Suppressor macrophage treated with lipopolysaccharide for 1 hour (primary cell): ENCODE data around the gene AHSG.
"Not testable (repeated sequence)": the region's sequence is repeated elsewhere in the genome, so short reads cannot be mapped to it uniquely, and the experiment has no call there.

Experiments used
- DNase-seq, 3 donors: peaks; one replicate each; pipeline ENCODE4 v3.0.0-alpha.2; 2020 to 2022

Gene AHSG, protein sequence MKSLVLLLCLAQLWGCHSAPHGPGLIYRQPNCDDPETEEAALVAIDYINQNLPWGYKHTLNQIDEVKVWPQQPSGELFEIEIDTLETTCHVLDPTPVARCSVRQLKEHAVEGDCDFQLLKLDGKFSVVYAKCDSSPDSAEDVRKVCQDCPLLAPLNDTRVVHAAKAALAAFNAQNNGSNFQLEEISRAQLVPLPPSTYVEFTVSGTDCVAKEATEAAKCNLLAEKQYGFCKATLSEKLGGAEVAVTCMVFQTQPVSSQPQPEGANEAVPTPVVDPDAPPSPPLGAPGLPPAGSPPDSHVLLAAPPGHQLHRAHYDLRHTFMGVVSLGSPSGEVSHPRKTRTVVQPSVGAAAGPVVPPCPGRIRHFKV

DNA sequence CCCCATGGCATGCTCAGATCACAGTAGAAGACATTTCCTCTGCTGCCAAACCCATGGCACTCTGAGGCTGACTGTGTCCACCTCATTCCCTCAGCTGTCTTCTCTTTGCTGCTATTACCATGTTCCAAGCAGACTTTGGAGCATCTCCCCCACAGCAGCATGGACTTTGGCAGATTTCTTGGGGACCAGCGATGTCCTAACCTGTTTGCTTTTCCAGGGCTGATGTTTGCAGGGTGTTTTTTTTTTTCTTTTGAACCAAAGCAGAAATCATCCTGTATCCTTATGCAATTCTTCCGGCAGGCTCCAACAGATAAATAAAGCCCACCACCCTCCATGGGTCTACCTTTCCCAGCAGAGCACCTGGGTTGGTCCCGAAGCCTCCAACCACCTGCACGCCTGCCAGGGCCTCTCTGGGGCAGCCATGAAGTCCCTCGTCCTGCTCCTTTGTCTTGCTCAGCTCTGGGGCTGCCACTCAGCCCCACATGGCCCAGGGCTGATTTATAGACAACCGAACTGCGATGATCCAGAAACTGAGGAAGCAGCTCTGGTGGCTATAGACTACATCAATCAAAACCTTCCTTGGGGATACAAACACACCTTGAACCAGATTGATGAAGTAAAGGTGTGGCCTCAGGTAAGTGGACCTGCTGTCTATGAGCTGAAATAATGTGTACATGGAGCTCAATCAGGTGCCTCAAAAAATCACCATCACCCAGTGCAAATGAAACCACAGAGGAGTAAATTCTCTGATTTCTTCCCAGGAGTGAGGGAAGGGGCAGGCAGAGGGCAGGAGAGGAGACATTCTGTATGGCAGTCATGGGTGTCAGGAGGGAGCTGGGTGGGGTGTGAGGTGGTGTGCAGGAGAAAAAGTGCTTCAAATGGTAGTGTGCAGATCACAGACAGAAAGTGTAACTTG, at the start of gene AHSG:
TSS of gene AHSG (plus strand) at position 340 of the 916 bp plus-strand sequence. CDS start at position 422, 82 bp downstream.
- no peak for DNase-seq

DNA sequence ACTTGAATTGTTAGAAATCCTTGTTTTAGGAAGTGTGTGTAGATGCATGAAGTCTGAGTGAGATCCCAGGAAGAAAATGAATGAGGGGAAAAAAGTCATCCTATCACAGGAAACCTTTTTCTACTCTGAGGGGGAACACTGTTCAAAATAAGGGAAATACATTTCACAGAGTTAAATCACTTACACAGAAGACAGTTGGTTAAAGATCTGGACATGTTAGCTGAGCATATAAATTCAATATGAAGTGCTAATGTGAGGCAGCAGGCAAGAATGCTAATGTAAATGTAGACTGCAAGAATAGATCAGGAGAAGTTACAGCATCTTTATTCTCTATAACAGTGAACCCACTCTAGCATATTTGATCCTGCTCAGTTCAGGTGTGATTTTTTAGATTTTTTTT, 48.3 kb upstream of the AHSG start:
- DNase-seq = no peak

GRCh38 chr3:186566772-186567071, 46.1 kb upstream of the AHSG start:
- no peak for DNase-seq

DNA sequence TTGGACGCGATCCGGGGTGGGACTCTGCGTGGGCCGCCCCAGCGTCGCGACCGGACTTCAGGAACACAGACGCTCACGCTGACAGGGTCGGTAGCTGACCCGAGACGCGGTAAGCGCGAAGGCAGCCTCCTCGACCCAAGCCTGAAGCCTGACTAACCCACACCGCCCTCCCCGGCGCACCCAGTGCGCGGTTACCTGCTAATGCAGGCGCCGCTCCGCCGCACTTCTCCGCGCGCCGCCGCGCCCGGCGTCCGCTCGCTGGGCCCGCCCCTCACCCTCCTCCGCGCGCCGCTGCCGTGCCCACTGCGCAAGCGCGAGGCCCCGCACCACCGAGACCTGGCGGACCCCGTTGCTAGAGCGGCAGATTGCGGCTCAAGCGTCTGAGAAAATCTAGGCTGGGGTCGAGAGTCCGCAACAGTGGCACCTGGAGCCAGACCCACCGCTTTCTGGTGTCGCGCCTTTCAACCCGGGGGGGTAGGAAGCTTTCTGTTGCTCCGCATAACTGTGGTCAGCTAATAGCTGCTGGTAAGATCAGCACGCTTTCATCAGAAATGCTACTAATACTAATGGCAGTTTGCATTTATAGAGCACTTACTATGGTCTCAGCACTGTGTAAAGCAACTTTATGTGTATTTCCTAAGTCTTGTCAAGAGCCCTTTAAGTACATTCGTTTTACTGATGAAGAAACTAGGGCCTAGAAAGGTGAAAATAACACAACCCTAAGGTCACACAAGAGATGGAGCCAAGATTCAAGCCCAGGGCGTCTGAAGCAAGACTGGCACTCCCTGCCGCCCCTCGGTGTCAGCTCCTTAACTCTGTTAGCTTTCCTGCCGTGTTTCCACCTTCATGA, 45.6 kb upstream of the AHSG start, which contains the start of gene TBCCD1:
TSS of gene TBCCD1 (minus strand) at position 268 of the 850 bp plus-strand sequence. CDS start 3,010 bp downstream, outside the sequence.
- DNase-seq = peak; percentile 87 to 93 (median 92)

DNA sequence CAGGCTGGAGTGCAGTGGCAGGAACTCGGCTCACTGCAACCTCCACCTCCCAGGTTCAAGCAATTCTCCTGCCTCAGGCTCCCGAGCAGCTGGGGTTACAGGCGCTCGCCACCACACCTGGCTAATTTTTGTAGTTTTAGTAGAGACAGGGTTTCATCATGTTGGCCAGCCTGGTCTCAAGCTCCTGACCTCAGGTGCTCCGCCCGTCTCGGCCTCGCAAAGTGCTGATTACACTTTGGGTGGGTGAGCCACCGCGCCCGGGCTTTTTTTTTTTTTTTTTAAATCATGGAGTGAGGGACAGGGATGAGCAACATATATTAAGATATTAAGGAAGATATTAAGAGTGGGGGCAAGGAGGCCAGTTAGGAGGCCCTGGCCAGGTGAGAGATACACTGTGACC, 43.5 kb upstream of the AHSG start:
- DNase-seq = not testable (repeated sequence)

DNA sequence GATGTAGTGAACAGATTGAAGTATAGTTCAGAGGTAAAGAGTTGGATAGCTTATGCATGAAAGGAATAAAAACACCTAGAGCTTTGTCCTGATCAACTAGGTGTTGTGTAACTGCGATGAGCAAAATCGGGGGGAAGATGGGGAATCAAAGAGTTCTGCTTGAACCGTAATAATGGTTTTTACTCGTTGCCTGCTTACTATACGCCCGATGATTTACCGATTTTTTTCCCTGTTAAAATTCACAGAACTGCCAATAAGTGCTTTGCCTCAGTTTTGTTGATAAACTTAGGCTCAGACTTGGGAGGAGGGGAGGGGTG, 43.1 kb upstream of the AHSG start:
- DNase-seq = peak in 1 of 3 donors; percentile 7

GRCh38 chr3:186570096-186570940, 42.5 kb upstream of the AHSG start, which contains the start of gene DNAJB11:
TSS of gene DNAJB11 (plus strand) at chr3:186570720. CDS start at chr3:186570898, 178 bp downstream.
- peak; percentile 98 to 100 (median 100) for DNase-seq

GRCh38 chr3:186570941-186571643, 41.8 kb upstream of the AHSG start:
- DNase-seq = no peak

- DNase-seq = peak in 1 of 3 donors; percentile 7
Observed at GRCh38 chr3:186571644-186572013, 41.2 kb upstream of the AHSG start.

- DNase-seq = peak; percentile 41 to 70 (median 67)
Observed at GRCh38 chr3:186577521-186577920, 35.3 kb upstream of the AHSG start.

DNA sequence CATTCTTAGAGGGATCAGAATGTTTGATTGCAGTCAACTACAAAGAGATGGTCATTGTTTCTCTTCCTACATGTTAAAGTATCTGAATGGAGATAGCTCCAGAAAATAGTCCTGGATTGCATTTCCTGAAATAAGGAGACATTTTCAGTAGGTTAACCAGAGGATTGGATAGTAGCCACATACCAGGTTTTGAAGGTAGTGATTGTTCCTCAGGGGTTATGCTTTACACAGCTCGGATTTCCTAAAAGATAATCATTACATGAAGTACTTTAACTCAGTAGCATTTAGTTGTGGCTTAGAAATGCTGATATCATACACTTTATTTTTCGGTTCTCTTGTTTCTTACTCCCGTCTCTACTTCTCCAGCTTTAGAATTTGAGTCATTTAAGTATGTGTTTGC, 32.1 kb upstream of the AHSG start:
- DNase-seq = no peak

GRCh38 chr3:186582541-186582940, 30.3 kb upstream of the AHSG start:
- no peak for DNase-seq

DNA sequence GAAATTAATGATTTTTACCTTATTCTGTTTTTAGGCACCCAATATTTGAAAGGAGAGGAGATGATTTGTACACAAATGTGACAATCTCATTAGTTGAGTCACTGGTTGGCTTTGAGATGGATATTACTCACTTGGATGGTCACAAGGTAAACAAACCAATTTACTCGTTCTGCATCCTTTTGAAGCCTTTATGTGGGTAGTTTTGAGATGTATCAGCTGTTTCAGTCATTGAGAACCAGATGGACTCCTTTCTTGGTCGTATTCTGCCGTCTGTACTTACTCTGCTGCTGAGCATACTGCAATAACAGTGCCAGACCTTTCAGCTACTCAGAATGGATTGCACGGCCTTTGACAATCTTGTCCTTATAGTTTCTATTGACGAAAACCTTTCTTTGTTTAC, 29.0 kb upstream of the AHSG start:
- no peak for DNase-seq

DNA sequence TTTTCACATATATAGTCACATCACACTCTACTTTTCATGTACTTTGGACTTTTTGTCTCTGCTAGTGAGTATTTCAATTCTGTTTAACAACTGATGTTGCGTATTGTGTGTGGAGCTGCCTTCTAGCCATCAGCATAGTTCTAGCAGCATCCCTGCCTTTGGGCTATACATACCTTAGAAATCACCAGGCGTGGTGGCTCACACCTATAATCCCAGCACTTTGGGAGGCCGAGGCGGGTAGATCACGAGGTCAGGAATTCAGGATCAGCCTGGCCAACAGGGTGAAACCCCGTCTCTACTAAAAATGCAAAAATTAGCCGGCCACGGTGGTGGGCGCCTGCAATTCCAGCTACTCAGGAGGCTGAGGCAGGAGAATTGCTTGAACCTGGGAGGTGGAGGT, 26.6 kb upstream of the AHSG start:
- not testable (repeated sequence) for DNase-seq

DNA sequence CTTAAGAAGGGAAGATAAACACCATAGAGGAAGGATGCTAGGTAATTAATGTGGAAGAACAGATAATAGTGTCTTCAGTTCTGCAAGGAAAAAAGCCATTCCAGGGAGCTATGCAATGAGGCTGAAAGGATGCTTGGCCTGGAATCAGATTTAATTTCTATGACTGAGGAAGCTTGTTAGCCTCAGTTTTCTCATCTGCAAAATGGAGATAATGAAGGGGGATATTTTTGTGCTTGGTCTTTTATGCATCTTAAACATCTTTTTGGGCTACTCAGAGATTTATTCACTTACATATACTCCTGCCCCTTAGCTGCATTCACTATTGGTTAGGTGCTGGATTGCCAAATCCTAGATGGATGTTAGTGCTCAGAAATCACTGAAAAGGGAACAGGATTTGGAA, 25.7 kb upstream of the AHSG start:
- no peak for DNase-seq

DNA sequence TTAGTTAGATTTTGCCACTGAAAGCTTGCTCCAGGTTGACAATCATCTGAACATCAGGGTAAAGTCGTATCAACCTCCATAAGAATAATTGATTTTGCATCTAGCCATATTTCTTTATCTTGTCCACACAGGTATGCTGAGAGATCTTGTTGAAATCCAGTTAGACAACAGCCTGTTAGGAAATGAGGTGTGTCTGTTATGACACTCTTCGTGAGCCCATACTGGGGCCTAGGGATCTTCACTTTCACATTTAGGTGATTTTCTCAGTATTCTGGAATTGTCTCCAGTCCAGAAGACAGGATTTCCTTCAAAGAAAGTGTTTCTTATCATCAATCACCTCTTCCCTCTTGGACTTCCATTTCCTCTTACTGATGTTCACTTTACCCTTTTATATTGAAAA, 24.2 kb upstream of the AHSG start:
- DNase-seq = no peak

- no peak for DNase-seq
Observed at GRCh38 chr3:186589121-186589520, 23.7 kb upstream of the AHSG start.

GRCh38 chr3:186589856-186590579, 22.8 kb upstream of the AHSG start:
- DNase-seq = no peak

DNA sequence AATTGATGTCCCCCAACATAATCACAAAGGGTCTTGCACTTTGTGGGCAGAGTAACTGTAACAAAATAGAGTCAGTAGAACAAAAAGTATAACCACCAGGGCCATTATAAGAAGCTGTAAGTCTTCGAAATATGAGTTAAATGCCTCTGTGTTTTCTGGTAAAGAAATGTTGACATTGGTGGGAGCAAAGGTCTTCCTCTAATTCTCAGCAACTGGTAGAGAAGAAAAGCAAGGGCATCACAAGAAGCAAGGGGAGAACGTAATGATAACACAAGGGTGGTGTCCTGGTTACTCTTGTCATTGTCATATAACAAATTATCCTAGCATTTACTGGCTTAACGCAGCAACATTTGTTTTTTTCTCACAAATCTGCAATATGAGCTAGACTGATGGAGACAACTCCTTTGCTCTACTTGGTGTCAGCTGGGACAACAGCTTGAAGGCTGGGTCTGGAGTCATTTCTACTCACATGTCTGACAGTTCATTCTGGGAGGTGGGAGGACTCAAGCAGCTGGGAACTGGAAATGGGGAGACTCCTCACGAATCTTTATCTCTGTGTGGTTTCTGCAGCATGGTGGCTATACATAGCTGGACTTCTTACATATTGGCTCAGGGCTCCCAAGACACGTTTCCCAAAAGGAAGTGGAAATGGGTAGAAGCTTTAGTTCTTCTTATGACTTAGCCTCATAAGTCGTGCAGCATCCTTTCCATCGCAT, 22.1 kb upstream of the AHSG start:
- no peak for DNase-seq

GRCh38 chr3:186592682-186593081, 20.2 kb upstream of the AHSG start:
- DNase-seq = no peak
